NT2/D1 (cell line): ENCODE measurements around the gene NAA25.
"Not testable (repeated sequence)": the region's sequence is repeated elsewhere in the genome, so short reads cannot be mapped to it uniquely, and the experiment has no call there.

ENCODE experiments used
- DNase-seq: peaks from one replicate; pipeline ENCODE4 v3.0.0-alpha.2; 2011; ENCODE audit warnings: low read depth, low spot score
- H3K27me3 ChIP-seq: 2 replicates; pipeline ENCODE4 v1.6.0; 2011; ENCODE audit warnings: mild to moderate bottlenecking; ENCODE audit not compliant: insufficient read length, insufficient read depth
- H3K36me3 ChIP-seq: 2 replicates; pipeline ENCODE4 v1.6.1; 2011; ENCODE audit warnings: mild to moderate bottlenecking, low read length, mixed read lengths; ENCODE audit not compliant: insufficient read depth, insufficient read length
- H3K4me1 ChIP-seq: 2 replicates; pipeline ENCODE4 v1.5.1; 2011; ENCODE audit not compliant: insufficient read depth, insufficient read length
- H3K4me3 ChIP-seq: 2 replicates; pipeline ENCODE4 v1.5.1; 2011; ENCODE audit warnings: low read depth; ENCODE audit not compliant: insufficient read length
- H3K9ac ChIP-seq: 2 replicates; pipeline ENCODE4 v1.6.0; 2011; ENCODE audit warnings: low read depth; ENCODE audit not compliant: insufficient read length
- H3K9me3 ChIP-seq: 2 replicates; pipeline ENCODE4 v1.5.1; 2011; ENCODE audit warnings: mild to moderate bottlenecking, low read length; ENCODE audit not compliant: insufficient read depth
- SUZ12 ChIP-seq: IDR thresholded peaks from 2 replicates; pipeline ENCODE4 v1.6.1; 2011; ENCODE audit not compliant: insufficient read length, insufficient read depth; ENCODE audit errors: extremely low read depth
- YY1 ChIP-seq: IDR thresholded peaks from 2 replicates; pipeline ENCODE4 v1.6.1; 2011; ENCODE audit not compliant: insufficient read length, insufficient read depth
- ZNF274 ChIP-seq: IDR thresholded peaks from 2 replicates; pipeline ENCODE4 v1.6.1; 2011; ENCODE audit warnings: mild to moderate bottlenecking, low read depth, low read length

Gene NAA25

DNA sequence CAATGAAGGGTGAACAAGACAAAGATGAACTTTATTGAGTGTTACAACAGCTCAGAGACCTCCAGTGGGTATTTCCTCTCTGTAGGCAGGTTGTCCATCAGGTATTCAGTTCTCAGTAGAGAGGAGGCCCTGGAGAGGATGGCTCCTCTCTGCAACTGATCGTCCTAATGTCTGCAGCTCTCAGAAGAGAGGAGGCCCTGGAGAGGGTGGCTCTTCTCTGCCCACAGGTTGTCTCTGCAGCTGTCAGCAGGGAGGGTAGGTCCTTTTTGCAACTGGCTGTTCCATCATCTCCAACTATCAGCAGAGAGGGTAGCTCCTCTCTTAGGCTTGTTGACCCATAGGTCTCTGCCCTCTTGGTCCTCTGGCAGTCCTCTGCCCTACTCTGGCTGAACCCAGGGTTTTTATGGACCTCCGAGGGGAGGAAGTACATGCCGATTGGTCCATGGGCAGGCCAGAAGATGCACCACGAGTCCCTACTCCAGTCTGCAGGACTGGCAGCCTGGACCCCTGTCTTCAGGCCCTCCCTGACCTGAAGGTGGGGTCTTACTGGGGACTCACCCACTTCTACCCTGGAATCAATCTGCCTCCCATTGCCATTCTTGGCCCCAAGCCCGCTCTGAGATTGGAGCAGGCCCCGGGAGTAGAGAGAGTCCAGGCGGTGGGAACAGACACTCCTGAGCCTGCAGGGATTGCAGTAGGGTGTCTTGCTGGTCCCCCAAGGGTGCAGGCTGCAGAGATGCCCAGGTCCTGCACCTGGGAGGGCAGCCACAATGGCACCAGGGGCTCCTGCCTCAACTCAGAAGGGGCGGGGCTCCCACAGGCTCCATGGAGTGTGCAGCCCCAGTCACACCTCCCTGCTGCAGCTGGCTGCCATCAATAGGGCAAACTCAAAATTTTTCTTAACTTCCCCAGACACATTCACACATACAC, 97.9 kb downstream of the NAA25 start:
- Histone ChIP-seq H3K9ac (no peak overlapping the region), H3K4me3 (no peak overlapping the region), H3K27me3 (no peaks in the 10 kb centered on the region), H3K4me1 (no peaks in the 10 kb centered on the region), H3K9me3 (no peaks in the 10 kb centered on the region), H3K36me3 (peaks cover 21% of the 10 kb centered on the region)
- DNase-seq, result no peak
- no peak for TF ChIP-seq YY1
- TF ChIP-seq SUZ12, result no peak
- no peak for TF ChIP-seq ZNF274

DNA sequence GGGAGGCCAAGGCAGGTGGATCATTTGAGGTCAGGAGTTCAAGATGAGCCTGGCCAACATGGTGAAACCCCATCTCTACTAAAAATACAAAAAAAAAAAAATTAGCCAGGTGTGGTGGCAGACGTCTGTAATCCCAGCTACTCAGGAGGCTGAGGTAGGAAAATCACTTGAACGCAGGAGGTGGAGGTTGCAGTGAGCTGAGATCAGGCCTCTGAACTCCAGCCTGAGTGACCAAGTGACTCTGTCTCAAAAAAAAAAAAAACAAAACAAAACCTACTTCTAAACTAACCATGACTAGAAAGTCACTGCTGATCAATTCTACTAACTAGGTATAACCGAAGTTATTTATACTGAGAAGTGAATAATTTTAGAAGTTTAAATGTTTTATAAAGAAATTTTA, 99.0 kb downstream of the NAA25 start:
- not testable (repeated sequence) for H3K4me3 ChIP-seq, H3K9ac ChIP-seq, H3K4me1 ChIP-seq, DNase-seq, H3K9me3 ChIP-seq, H3K27me3 ChIP-seq
- H3K36me3 ChIP-seq, result peaks cover 17% of the 10 kb centered on the region

GRCh38 chr12:112008918-112009317, 99.7 kb downstream of the NAA25 start:
- DNase-seq, result no peak
- H3K4me1 ChIP-seq, result no peaks in the 10 kb centered on the region
- no peak overlapping the region for H3K9ac ChIP-seq
- no peaks in the 10 kb centered on the region for H3K9me3 ChIP-seq
- H3K4me3 ChIP-seq, result no peak overlapping the region
- TF ChIP-seq SUZ12 (no peak), YY1 (no peak), ZNF274 (no peak)
- H3K36me3 ChIP-seq, result peaks cover 17% of the 10 kb centered on the region
- no peaks in the 10 kb centered on the region for H3K27me3 ChIP-seq

DNA sequence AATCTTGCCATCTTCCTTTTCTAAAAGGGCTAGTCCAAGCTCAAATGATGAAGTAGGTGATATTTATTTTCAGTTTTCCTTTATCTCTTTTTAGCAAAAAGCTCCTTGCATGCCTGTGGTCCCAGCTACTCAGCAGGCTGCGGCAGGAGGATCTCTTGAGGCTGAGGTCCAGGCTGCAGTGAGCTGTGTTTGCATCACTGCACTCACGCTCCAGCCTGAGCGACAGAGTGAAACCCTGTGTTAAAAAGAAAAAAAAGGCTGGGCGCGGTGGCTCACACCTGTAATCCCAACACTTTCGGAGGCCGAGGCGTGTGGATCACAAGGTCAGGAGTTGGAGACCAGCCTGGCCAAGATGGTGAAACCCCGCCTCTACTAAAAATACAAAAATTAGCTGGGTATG, 100.6 kb downstream of the NAA25 start:
- no peak for DNase-seq
- Histone ChIP-seq H3K27me3 (no peaks in the 10 kb centered on the region), H3K4me3 (no peak overlapping the region), H3K9me3 (no peaks in the 10 kb centered on the region), H3K36me3 (peaks cover 21% of the 10 kb centered on the region), H3K4me1 (no peaks in the 10 kb centered on the region), H3K9ac (no peak overlapping the region)
- no peak for TF ChIP-seq SUZ12
- no peak for TF ChIP-seq ZNF274
- TF ChIP-seq YY1, result no peak

DNA sequence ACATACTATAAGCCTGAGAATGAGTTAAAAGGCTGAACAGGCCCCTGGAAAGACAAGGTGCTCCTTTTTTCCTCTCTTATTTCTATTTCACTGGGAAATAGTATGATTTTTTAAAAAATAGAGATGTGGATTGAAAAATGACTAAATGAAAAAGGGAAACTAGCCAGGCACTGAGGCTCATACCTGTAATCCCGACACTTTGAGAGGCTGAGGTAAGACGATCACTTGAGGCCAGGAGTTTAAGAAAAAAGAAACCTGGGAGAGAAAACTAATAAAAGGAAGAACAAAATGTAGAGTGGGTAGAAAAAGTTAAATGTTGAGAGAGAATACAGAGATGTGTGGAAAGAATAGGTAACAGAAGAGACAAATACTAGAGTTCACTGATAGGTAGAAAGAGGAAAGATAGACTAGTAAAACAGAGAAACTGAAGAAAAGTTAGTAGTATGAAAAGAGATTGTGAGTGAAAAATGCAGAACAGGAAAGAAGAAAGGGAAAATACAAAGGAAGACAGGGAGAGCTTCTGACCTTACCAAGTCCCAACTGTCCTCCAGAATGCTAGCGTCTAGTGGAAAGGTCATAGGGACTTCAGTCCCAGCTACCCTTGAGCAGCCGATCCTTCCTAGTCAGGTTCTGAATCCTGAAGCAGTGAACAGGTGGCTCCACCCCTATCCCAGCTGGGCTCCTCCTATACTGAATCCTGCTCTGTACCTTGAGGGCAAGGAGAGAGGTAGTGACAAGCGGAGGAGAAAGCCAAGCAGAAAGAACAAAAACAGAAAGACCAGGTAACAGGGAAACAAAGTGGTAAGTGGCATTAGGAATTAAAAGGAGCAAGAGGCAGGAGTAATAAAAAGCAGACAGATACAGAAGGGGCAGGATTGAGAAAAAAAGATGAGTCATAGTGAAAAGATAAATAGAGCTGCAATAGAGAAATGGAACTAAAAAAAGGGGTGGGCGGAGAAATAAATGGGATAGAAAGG, 102.9 kb downstream of the NAA25 start:
- H3K4me1 ChIP-seq, result no peaks in the 10 kb centered on the region
- H3K4me3 ChIP-seq, result no peak overlapping the region
- TF ChIP-seq SUZ12 (no peak), ZNF274 (no peak), YY1 (no peak)
- no peak overlapping the region for H3K9ac ChIP-seq
- H3K36me3 ChIP-seq, result peaks cover 22% of the 10 kb centered on the region
- no peak for DNase-seq
- H3K27me3 ChIP-seq, result no peaks in the 10 kb centered on the region
- no peaks in the 10 kb centered on the region for H3K9me3 ChIP-seq

DNA sequence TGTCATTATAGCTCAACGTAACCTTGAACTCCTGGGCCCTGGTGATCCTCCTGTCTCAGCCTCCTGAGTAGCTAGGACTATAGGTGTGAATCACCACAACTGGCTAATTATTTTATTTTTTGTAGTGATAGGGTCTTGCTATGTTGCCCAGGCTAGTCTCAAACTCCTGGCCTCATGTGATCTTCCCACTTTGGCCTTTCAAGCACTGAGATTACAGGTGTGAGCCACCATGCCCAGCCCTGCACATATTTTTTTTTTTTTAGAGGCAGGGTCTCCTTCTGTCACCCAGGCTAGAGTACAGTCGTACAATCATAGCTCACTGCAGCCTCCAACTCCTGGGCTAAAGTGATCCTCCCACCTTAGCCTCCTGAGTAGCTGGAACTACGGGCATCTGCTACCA, 104.5 kb downstream of the NAA25 start:
- TF ChIP-seq ZNF274, result no peak
- TF ChIP-seq YY1, result no peak
- no peak for TF ChIP-seq SUZ12
- Histone ChIP-seq H3K4me1 (no peaks in the 10 kb centered on the region), H3K9me3 (no peaks in the 10 kb centered on the region), H3K36me3 (peaks cover 15% of the 10 kb centered on the region), H3K9ac (no peak overlapping the region), H3K4me3 (no peak overlapping the region), H3K27me3 (no peaks in the 10 kb centered on the region)
- no peak for DNase-seq

GRCh38 chr12:112001576-112001975, 107.0 kb downstream of the NAA25 start:
- DNase-seq, result no peak
- Histone ChIP-seq H3K9ac (no peak overlapping the region), H3K36me3 (peaks cover 15% of the 10 kb centered on the region), H3K4me1 (no peaks in the 10 kb centered on the region), H3K4me3 (no peak overlapping the region), H3K27me3 (no peaks in the 10 kb centered on the region), H3K9me3 (no peaks in the 10 kb centered on the region)
- TF ChIP-seq ZNF274 (no peak), YY1 (no peak), SUZ12 (no peak)
